Peyer's patch (tissue), 4 donors: Measurements from ENCODE around the gene RAB9A. TPM values are rescaled to one million over a fixed set of nuclear protein-coding genes. Genes with fewer than 3 reads are reported as not detected.

Experiments used
- DNase-seq, 3 donors: peaks; one replicate each; pipeline ENCODE4 v3.0.0-alpha.2; 2017 to 2019
- H3K27ac ChIP-seq, 4 donors: fragments of 200-600 bp; sonication (generic); one replicate each; pipeline ENCODE4 v1.5.1; 2016 to 2019
- H3K27me3 ChIP-seq, 2 donors: fragments of 200-600 bp; sonication (generic); one replicate each; pipeline ENCODE4 v1.5.1; 2019
- H3K36me3 ChIP-seq, 3 donors: fragments of 200-600 bp; sonication (generic); one replicate each; pipeline ENCODE4 v1.5.1; 2016 to 2019
- H3K4me1 ChIP-seq, 4 donors: fragments of 200-600 bp; sonication (generic); one replicate each; pipeline ENCODE4 v1.5.1; 2016 to 2019
- H3K4me3 ChIP-seq, 4 donors: fragments of 200-600 bp; sonication (generic); 1 replicate in 3 of 4; 2 replicates in 1 of 4; pipeline ENCODE4 v1.5.1; 2016 to 2019; ENCODE audit warnings: mild to moderate bottlenecking in 1 of 4
- H3K9me3 ChIP-seq, 4 donors: fragments of 200-600 bp; sonication (generic); one replicate each; pipeline ENCODE4 v1.5.1; 2016 to 2019; ENCODE audit warnings: mild to moderate bottlenecking in 1 of 4
- POLR2A ChIP-seq, 2 donors: fragments of 450-650 bp; IDR thresholded peaks; one replicate each; pipeline ENCODE4 v1.5.1; 2017; ENCODE audit warnings: antibody characterized with exemption in 2 of 2, mild to moderate bottlenecking in 2 of 2, moderate library complexity in 2 of 2
- total RNA-seq, 4 donors: library from RNA; depleted of rRNA; stranded (reverse); fragments of >200 nt; gene quantifications; one replicate each; pipeline ENCODE4 v1.1.0, GENCODE V29; 2016
- TF ChIP-seq, protein P1 (sequence below), 6 experiments: fragments of 450-650 bp in 4 of 6; fragments of 200-600 bp in 2 of 6; sonication (generic) in 1 of 6; IDR thresholded peaks; one replicate each; pipeline ENCODE4 v1.5.1; 2017 to 2019; ENCODE audit warnings: antibody characterized with exemption in 6 of 6, mild to moderate bottlenecking in 3 of 6, moderate library complexity in 1 of 6

The RAB9A gene
- total RNA-seq, 4 donors from 2014 or later: 8.9 to 56.9 (median 12.8) TPM

DNA sequence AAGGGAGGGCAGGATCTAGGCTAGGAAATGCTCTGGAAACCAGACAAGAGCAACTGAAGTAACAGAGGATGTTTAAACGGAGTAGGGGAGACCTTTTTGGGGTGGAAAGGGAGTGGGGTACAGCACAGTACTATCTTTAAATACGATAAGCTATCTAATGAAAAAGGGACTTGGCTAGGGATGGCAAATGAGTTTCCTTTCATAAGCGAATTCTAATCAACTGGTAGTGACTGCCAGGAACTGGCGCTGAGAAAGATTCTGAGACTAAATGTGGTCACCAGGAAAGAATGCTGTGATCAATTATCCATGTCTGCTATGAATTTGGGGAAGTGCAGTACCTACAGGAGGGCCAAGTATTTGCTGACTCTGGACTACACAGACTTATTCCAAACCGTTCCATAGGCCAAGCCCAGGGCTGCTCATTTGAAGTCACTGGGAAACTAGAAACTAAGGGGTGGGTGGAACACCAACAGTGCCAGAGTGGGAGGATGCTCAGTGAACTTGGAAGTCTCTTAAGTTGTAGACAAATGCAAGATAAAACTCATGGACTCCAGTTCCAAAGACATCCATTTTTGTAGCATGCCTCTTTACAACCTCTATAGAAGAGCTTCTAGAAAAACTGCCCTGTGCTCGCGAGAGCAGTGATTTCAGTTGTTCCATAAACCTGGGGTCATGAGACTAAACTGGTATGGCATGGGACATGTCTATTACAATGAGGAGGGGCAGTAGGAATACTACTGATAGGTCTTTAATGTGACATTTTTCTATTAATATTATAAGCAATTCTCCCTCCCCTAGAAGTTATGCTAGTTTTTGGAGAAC is 43.5 kb downstream of the RAB9A start:
- TF ChIP-seq POLR2A (IDR thresholded peaks at IDR 0.05): no peak
- TF ChIP-seq, protein P1, sequence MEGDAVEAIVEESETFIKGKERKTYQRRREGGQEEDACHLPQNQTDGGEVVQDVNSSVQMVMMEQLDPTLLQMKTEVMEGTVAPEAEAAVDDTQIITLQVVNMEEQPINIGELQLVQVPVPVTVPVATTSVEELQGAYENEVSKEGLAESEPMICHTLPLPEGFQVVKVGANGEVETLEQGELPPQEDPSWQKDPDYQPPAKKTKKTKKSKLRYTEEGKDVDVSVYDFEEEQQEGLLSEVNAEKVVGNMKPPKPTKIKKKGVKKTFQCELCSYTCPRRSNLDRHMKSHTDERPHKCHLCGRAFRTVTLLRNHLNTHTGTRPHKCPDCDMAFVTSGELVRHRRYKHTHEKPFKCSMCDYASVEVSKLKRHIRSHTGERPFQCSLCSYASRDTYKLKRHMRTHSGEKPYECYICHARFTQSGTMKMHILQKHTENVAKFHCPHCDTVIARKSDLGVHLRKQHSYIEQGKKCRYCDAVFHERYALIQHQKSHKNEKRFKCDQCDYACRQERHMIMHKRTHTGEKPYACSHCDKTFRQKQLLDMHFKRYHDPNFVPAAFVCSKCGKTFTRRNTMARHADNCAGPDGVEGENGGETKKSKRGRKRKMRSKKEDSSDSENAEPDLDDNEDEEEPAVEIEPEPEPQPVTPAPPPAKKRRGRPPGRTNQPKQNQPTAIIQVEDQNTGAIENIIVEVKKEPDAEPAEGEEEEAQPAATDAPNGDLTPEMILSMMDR (IDR thresholded peaks at IDR 0.05): no peak
- no peak for DNase-seq
- H3K27me3 ChIP-seq: no peaks in the 10 kb centered on the region
- no peaks in the 10 kb centered on the region for H3K9me3 ChIP-seq
- H3K36me3 ChIP-seq: no peaks in the 10 kb centered on the region
- peak overlapping the region in 2 of 4 donors; percentile 39 to 96 for H3K27ac ChIP-seq
- no peaks in the 10 kb centered on the region for H3K4me1 ChIP-seq
- H3K4me3 ChIP-seq: no peak overlapping the region

DNA sequence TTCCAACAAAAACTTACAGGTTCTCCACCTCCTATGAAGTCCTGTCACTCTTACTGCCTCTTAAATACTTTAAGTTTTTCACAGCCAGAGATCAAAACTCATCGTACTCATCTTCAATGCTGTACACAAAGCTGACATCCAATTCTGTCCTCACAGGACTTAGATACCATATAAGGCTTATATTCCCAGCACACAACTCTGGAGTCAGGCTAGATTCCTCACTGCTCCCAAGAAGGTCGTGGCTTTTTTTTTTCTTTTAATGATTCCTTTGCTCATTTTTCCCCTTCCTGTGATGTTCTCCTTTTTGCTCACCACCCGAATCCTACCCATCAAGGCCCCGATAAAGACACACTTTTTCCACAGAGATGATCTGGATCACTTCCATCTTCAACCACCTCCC is 44.6 kb downstream of the RAB9A start:
- DNase-seq: no peak
- H3K9me3 ChIP-seq: no peaks in the 10 kb centered on the region
- peak overlapping the region; percentile 68 to 88 (median 76) for H3K4me3 ChIP-seq
- TF ChIP-seq, protein P1 (IDR thresholded peaks at IDR 0.05): no peak
- no peak for TF ChIP-seq POLR2A (IDR thresholded peaks at IDR 0.05)
- H3K36me3 ChIP-seq: no peaks in the 10 kb centered on the region
- H3K4me1 ChIP-seq: no peaks in the 10 kb centered on the region
- no peaks in the 10 kb centered on the region for H3K27me3 ChIP-seq
- H3K27ac ChIP-seq: peak overlapping the region; percentile 93 to 96 (median 96)

DNA sequence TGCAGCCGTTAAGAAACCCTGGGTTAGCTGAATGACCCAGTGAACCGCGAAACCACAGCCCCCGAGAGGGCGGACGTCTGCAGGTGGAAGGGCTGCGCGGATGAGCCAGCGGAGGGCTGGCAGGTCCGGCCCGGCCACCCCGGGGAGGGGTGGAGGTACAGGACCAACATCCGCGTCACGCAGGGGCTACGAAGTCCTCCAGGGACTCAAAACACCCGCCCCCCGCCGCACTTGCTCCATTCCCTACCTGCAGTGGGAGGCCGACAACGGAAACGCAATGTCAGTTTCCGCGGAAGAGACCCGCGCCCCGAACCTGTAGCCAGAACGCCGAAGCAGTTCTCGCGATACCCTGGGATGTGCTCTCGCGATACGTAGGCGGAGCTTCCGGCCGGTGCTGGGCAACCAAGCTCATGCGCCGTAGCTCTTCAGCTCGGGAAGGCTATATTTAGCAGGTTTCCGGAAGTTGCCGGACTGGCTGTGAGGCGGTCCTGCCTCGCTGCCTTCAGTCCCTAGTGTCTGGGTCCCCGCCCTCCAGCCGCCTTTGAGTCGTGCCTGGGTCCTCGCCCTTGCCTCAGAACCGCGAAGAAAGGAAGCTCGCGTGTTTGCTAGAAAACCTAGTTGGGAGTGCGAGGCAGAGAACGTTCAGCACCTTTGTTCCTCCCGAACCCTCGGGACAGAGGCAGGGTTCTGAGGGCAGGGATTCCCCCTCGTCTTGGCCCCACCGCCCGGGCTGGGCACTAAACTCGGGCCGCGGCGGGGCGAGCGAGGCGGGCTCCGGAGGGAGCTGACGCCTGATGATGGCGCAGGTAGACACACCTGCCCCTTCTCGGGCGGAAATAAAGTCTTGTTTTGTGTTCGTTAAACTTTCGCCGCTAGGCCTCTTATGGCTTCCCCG is 45.6 kb downstream of the RAB9A start, which contains the start of the genes OFD1 and TRAPPC2:
TSS of gene OFD1 (plus strand) at position 471 of the 895 bp plus-strand sequence. CDS start at position 795, 324 bp downstream.
TSS of gene TRAPPC2 (minus strand) at position 343 of the 895 bp plus-strand sequence. CDS start 14,657 bp downstream, outside the sequence.
- H3K9me3 ChIP-seq: no peaks in the 10 kb centered on the region
- no peaks in the 10 kb centered on the region for H3K27me3 ChIP-seq
- H3K27ac ChIP-seq: peak within 1 kb of the TSS; percentile 93 to 96 (median 96)
- TF ChIP-seq POLR2A (IDR thresholded peaks at IDR 0.05): peak; percentile 96 to 99
- TF ChIP-seq, protein P1 (IDR thresholded peaks at IDR 0.05): peak in 1 of 6 experiments; percentile 5
- peak within 1 kb of the TSS; percentile 68 to 88 (median 76) for H3K4me3 ChIP-seq
- DNase-seq: peak; percentile 90 to 99 (median 95)
- no peaks in the 10 kb centered on the region for H3K4me1 ChIP-seq
- H3K36me3 ChIP-seq: peaks cover 0 to 2% (median 0%) of the 10 kb centered on the region in 3 donors

DNA sequence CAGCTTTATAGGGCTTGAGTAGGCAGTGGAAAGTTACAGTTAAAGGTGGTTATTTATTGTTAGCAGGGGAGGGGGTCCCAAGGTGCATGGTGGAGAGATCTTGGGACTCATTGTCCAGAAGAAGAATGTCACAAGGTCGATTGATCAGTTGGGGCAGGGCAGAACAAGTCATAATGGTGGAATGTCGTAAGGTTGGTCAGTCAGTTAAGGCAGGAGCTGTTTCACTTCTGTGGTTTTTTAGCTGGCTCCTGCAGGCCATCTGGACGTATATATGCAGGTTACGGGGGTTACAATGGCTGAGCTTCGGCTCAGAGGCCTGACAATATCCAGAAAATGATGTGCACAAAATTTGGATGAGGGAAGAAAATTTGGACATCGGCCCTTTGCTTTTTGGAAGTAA is 52.8 kb downstream of the RAB9A start:
- TF ChIP-seq, protein P1 (IDR thresholded peaks at IDR 0.05): no peak
- TF ChIP-seq POLR2A (IDR thresholded peaks at IDR 0.05): no peak
- peak overlapping the region in 1 of 4 donors; percentile 72 for H3K27ac ChIP-seq

DNA sequence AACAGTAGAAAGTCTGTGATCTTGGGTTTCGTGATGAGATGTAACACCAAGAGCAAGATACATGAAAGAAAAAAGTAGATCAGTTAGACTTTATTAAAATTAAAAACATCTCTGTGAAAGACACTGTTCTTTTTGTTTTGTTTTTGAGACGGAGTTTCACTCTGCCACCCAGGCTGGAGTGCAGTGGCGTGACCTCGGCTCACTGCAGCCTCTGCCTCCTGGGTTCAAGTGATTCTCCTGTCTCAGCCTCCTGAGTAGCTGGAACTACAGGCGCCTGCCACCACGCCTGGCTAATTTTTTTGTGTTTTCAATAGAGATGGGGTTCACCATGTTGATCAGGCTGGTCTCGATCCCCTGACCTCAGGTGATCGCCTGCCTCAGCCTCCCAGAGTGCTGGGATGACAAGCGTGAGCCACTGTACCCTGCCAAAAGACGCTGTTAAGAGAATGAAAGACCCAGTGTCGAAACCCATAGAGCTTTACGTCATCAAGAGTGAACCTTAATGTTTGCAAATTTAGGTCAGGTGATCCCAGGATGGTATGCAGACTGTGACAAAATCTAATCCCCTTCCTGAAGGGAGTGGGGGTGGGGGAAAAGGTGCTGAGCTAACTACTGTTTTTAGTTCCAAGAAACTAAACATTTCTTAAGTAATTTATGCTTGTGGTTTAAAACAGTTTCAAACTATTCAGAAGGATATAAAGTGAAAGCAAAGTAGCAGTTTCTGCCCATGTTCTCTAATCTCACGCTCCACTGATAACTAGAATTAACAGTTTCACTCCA is 53.7 kb downstream of the RAB9A start:
- peak in 1 of 3 donors; percentile 31 for DNase-seq
- TF ChIP-seq POLR2A (IDR thresholded peaks at IDR 0.05): no peak
- TF ChIP-seq, protein P1 (IDR thresholded peaks at IDR 0.05): no peak
- Histone ChIP-seq H3K9me3 (no peaks in the 10 kb centered on the region), H3K4me3 (no peak overlapping the region), H3K36me3 (peaks cover 0 to 9% (median 0%) of the 10 kb centered on the region in 3 donors), H3K4me1 (no peaks in the 10 kb centered on the region), H3K27ac (peak overlapping the region; percentile 9 to 76 (median 68)), H3K27me3 (no peaks in the 10 kb centered on the region)

More for the DNA sequence above, 52.8 kb downstream of the RAB9A start:
- Histone ChIP-seq H3K27me3 (no peaks in the 10 kb centered on the region), H3K9me3 (no peaks in the 10 kb centered on the region), H3K4me3 (no peak overlapping the region), H3K36me3 (peaks cover 0 to 9% (median 0%) of the 10 kb centered on the region in 3 donors), H3K4me1 (no peaks in the 10 kb centered on the region)
- no peak for DNase-seq
